K562 (cell line): ENCODE measurements around the gene PRICKLE3. TPM values are rescaled to one million over a fixed set of nuclear protein-coding genes. Genes with fewer than 3 reads are reported as not detected.

Experiments
- ATAC-seq: fragments of 200-7000 bp; cut with Tn5 transposase; 3 replicates; pipeline ENCODE4 v1.9.1; 2020; ENCODE audit warnings: moderate library complexity
- BruUV-seq: library from RNA; stranded (reverse); fragments of 400-500 nt; replicated peaks from 2 replicates; lab custom pipeline; 2021; lab: Mats Ljungman, UMichigan
- CTCF ChIA-PET: fragments of 300-600 bp; formaldehyde crosslinking; extraction: SDS; loops from one replicate; lab custom pipeline; 2021; ENCODE audit warnings: low intra/inter-chr PET ratio; lab: Yijun Ruan, JAX
- POLR2A ChIA-PET: fragments of 300-600, 350-650 bp; sonication (Branson Sonifier 250); formaldehyde crosslinking; extraction: SDS; loops from one replicate; lab custom pipeline; 2021; ENCODE audit warnings: antibody characterized with exemption, inconsistent platforms; lab: Yijun Ruan, JAX
- DNase-seq, 4 experiments: peaks; one replicate each; pipeline versions ENCODE4 v3.0.0 to v3.0.0-alpha.2; 2011 to 2018; ENCODE audit warnings: low spot score in 3 of 4, mixed read lengths in 3 of 4; ENCODE audit errors: extremely low read depth in 1 of 4
- FAIRE-seq: peaks from 2 replicates; lab custom pipeline; 2011; peaks lifted over from hg19 to GRCh38; lab: Jason Lieb, UNC
- H2AFZ ChIP-seq: 2 replicates; pipeline ENCODE4 v1.6.0; 2011; ENCODE audit warnings: low read depth, low read length, control low read depth, inconsistent platforms
- H3K27ac ChIP-seq: fragments of 200-600 bp; 3 replicates; pipeline ENCODE4 v1.8.0; 2011; ENCODE audit warnings: low read depth, mild to moderate bottlenecking, control low read depth, inconsistent platforms, low read length, moderate library complexity, mixed read lengths; ENCODE audit errors: extremely low read depth
- H3K27me3 ChIP-seq, 2 experiments: fragments of 300-600 bp in 1 of 2; 2 replicates in 1 of 2; 3 replicates in 1 of 2; pipeline versions ENCODE4 v1.6.0 to v1.8.0; 2011; ENCODE audit warnings: inconsistent platforms in 2 of 2, low read length in 2 of 2, mild to moderate bottlenecking in 1 of 2, mixed read lengths in 1 of 2, moderate library complexity in 1 of 2; ENCODE audit not compliant: control insufficient read depth in 2 of 2, insufficient read depth in 2 of 2
- H3K36me3 ChIP-seq: fragments of 300-600 bp; 3 replicates; pipeline ENCODE4 v1.8.0; 2011; ENCODE audit warnings: mild to moderate bottlenecking, low read length, inconsistent platforms; ENCODE audit not compliant: control insufficient read depth, insufficient read depth
- H3K4me1 ChIP-seq, 2 experiments: fragments of 200-600 bp in 1 of 2; replicated peaks in 1 of 2; 2 replicates in 1 of 2; 3 replicates in 1 of 2; pipeline versions ENCODE4 v1.5.1 to v1.8.0; 2011; ENCODE audit warnings: inconsistent platforms in 2 of 2, low read length in 2 of 2, mild to moderate bottlenecking in 1 of 2, mixed read lengths in 1 of 2, moderate library complexity in 1 of 2; ENCODE audit not compliant: control insufficient read depth in 2 of 2, insufficient read depth in 2 of 2
- H3K4me2 ChIP-seq: 2 replicates; pipeline ENCODE4 v1.6.1; 2011; ENCODE audit warnings: low read length, control low read depth, inconsistent platforms, mixed read lengths; ENCODE audit not compliant: insufficient read depth
- H3K4me3 ChIP-seq: fragments of 200-600 bp; sonication (generic), shearing (Covaris generic); 2 replicates; pipeline ENCODE4 v1.5.1; 2016; ENCODE audit warnings: control low read depth, inconsistent platforms
- H3K79me2 ChIP-seq: fragments of 200-600 bp; 3 replicates; pipeline ENCODE4 v1.8.0; 2011; ENCODE audit warnings: low read length, inconsistent platforms; ENCODE audit not compliant: control insufficient read depth, insufficient read depth
- H3K9ac ChIP-seq, 2 experiments: 2 replicates each; pipeline versions ENCODE4 v1.6.0 to v1.6.1; 2011; ENCODE audit warnings: low read depth in 2 of 2, low read length in 2 of 2, control low read depth in 1 of 2, inconsistent platforms in 1 of 2, mild to moderate bottlenecking in 1 of 2, mixed read lengths in 1 of 2; ENCODE audit not compliant: insufficient read depth in 1 of 2
- H3K9me1 ChIP-seq: one replicate; pipeline ENCODE4 v1.6.0; 2011; ENCODE audit warnings: inconsistent platforms, mild to moderate bottlenecking, low read length, moderate library complexity; ENCODE audit not compliant: control insufficient read depth, insufficient read depth
- H3K9me3 ChIP-seq: replicated peaks from 2 replicates; pipeline ENCODE4 v1.5.1; 2011; ENCODE audit warnings: low read depth, low read length, inconsistent platforms; ENCODE audit not compliant: control insufficient read depth, insufficient read depth
- H4K20me1 ChIP-seq: replicated peaks from 2 replicates; pipeline ENCODE4 v1.6.1; 2011; ENCODE audit warnings: low read length, inconsistent platforms, mixed read lengths; ENCODE audit not compliant: control insufficient read depth, insufficient read depth
- ARID2 ChIP-seq: fragments of 450-650 bp; IDR thresholded peaks from 2 replicates; pipeline ENCODE4 v1.6.1; 2017; ENCODE audit warnings: antibody characterized with exemption, mild to moderate bottlenecking
- CHD7 ChIP-seq: fragments of 200-600 bp; sonication (generic); IDR thresholded peaks from one replicate; pipeline ENCODE4 v1.6.1; 2012; ENCODE audit warnings: mild to moderate bottlenecking, low read depth, low read length, inconsistent platforms
- ELF1 ChIP-seq: fragments of 200-800 bp; sonication (Bioruptor generic); IDR thresholded peaks from 2 replicates; pipeline ENCODE4 v1.6.1; 2016; ENCODE audit warnings: missing genetic modification characterization, missing compliant biosample characterization
- KDM4B ChIP-seq, 2 experiments: fragments of 450-650 bp in 1 of 2; sonication (generic) in 1 of 2; IDR thresholded peaks; 2 replicates each; pipeline ENCODE4 v1.6.1; 2016 to 2017; ENCODE audit warnings: borderline replicate concordance in 2 of 2, antibody characterized with exemption in 1 of 2, low read depth in 1 of 2, mild to moderate bottlenecking in 1 of 2
- NR0B1 ChIP-seq: fragments of 450-650 bp; IDR thresholded peaks from one replicate; pipeline ENCODE4 v1.6.1; 2018; ENCODE audit warnings: mild to moderate bottlenecking, moderate library complexity; ENCODE audit not compliant: partially characterized antibody
- WGBS: fragments of 100-300 bp; shearing (Covaris generic); methylation state at CpG from one replicate; pipeline ENCODE4 v1.1.6; 2016; ENCODE audit warnings: low coverage, mixed read lengths; ENCODE audit not compliant: insufficient coverage; ENCODE audit errors: missing lambda C conversion rate; 5-methylcytosine and 5-hydroxymethylcytosine counted together
- in situ Hi-C: fragments of 300-500 bp; cut with MboI; formaldehyde crosslinking; loops from 4 replicates; pipeline ENCODE4 v1.15.0; 2018; ENCODE audit warnings: inconsistent platforms, mixed read lengths
- intact Hi-C: fragments of 100-400 bp; cut with micrococcal nuclease; formaldehyde crosslinking; loops from 2 replicates; pipeline ENCODE4 v1.14.2; 2022
- polyA plus RNA-seq, 8 experiments: library from polyadenylated mRNA; depleted of rRNA in 4 of 8; stranded (reverse) in 5 of 8; unstranded in 3 of 8; fragments of >200 nt; fragmentation: Nextera tagmentation in 2 of 8; fragmentation: Illumina TruSeq in 1 of 8; extraction: Ambion mirVana in 2 of 8; extraction: Trizol in 1 of 8; gene quantifications; 2 replicates each; pipeline versions ENCODE4 v1.2.1 to v1.2.3, GENCODE V29; 2011 to 2014; ENCODE audit warnings: inconsistent platforms in 1 of 8, missing spikeins in 1 of 8
- total RNA-seq, 7 experiments: library from RNA; depleted of rRNA in 6 of 7; stranded (reverse); fragments of >200 nt in 6 of 7; fragmentation: Illumina TruSeq in 2 of 7; extraction: Trizol in 2 of 7; gene quantifications; 2 replicates each; pipeline versions ENCODE4 v1.2.1 to v1.2.3, GENCODE V29; 2011 to 2021; ENCODE audit warnings: low replicate concordance in 1 of 7

The PRICKLE3 gene
- total and polyA plus RNA-seq, 9 of the 15 experiments (the other 6 are each of a cell fraction or from before 2014, with no cell fraction given), result 1.1 to 44.3 (median 14.0) TPM

GRCh38 chrX:49166914-49167739 is 19.0 kb downstream of the PRICKLE3 start:
- Histone ChIP-seq H3K4me2 (peak overlapping the region; percentile 81), H3K27me3 (no peaks in the 10 kb centered on the region), H3K9ac (peak overlapping the region; percentile 87 to 89), H3K79me2 (peaks cover 17% of the 10 kb centered on the region; the same call in 2 of the 3 replicates), H3K27ac (peak overlapping the region; percentile 86), H2AFZ (peak overlapping the region; percentile 86), H3K9me3 (no peaks in the 10 kb centered on the region), H3K9me1 (no peaks in the 10 kb centered on the region), H3K4me1 (peaks cover 41 to 63% of the 10 kb centered on the region in 2 experiments), H4K20me1 (no peaks in the 10 kb centered on the region), H3K4me3 (peak overlapping the region; percentile 26), H3K36me3 (no peaks in the 10 kb centered on the region)
- DNase-seq (peak; percentile 45 to 78 (median 56)), ATAC-seq (peak; percentile 61), FAIRE-seq (peak; percentile 94)
- POLR2A ChIA-PET, result interaction anchor here (0.5 to 2.1 kb wide), 6 partner anchors 9 to 1031 kb away, joined by 3 to 8 read pairs (median 3); no protein-coding TSS in a partner anchor
- in situ Hi-C loops, result no loop called here
- intact Hi-C loops, result no loop called here
- CTCF ChIA-PET, result no interaction called here
- 6% methylated on average over 27 of the region's 35 CpGs for WGBS
- BruUV-seq, result TSS peak; percentile 85
- TF ChIP-seq KDM4B (IDR thresholded peaks at IDR 0.05; ENCODE audit: borderline replicate concordance in 2 of 2, low read depth in 1 of 2) (peak in 1 of 2 experiments; percentile 84; a peak in 1 of 4 replicates), ARID2 (no peak), NR0B1 (no peak), CHD7 (no peak), ELF1 (tag) (0 out of 2 replicates have a peak, but pooled peaks have one; percentile 24)
